Activated CD4-positive, alpha-beta T cell treated with anti-CD3 and anti-CD28 coated beads for 1 hour (primary cell): ENCODE results near the gene RASGRP2.
A peak's percentile ranks its signal among the peaks of the same experiment; 100 is the strongest.

Experiments
- DNase-seq: peaks from one replicate; pipeline ENCODE4 v3.0.0-alpha.2; 2020

Gene RASGRP2

DNA sequence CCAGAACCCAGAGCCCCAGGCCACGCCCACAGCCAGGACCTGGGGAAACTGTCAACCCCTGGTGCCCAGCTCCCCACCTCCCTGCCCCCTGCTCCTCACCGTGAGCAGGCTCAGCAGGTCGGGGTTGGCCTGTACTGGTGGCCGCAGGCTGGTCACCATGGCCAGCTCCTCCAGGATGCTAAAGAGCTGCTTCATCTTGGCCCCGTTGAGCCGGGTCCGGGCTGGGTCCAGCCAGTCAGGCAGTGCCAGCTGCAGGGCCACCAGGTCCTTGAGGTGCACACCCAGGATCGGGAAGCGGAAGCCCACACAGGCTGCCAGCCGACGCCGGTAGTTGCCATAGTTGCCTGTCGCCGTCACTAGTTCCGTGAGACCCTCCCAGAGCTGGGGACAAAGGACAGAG is 7.3 kb downstream of the RASGRP2 start:
- DNase-seq: no peak

DNA sequence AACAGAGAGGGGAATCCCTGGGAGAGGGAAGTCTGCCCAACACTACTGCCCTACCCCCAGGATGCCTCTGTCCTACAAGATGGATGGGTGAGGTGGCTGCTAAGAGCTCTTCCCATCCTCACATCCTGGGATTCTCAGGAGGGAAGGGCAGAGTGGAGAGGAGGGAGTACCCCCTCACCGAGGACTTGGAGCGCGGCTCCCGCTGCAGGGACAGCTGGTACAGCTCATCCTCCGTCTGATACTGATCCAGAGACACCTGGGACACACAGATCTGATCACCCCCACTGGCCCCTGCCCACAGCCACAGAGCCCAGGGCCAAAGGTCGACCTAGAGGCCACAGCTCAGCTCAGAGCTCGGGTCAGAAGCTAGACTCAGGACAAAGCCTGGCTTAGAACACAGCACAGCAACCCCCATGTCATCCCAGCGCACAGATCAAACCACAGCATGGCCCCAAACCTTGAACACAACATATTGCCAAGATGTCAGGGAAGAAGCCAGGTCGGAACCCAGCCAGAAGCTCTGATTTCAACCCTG is 8.2 kb downstream of the RASGRP2 start:
- DNase-seq: no peak

DNA sequence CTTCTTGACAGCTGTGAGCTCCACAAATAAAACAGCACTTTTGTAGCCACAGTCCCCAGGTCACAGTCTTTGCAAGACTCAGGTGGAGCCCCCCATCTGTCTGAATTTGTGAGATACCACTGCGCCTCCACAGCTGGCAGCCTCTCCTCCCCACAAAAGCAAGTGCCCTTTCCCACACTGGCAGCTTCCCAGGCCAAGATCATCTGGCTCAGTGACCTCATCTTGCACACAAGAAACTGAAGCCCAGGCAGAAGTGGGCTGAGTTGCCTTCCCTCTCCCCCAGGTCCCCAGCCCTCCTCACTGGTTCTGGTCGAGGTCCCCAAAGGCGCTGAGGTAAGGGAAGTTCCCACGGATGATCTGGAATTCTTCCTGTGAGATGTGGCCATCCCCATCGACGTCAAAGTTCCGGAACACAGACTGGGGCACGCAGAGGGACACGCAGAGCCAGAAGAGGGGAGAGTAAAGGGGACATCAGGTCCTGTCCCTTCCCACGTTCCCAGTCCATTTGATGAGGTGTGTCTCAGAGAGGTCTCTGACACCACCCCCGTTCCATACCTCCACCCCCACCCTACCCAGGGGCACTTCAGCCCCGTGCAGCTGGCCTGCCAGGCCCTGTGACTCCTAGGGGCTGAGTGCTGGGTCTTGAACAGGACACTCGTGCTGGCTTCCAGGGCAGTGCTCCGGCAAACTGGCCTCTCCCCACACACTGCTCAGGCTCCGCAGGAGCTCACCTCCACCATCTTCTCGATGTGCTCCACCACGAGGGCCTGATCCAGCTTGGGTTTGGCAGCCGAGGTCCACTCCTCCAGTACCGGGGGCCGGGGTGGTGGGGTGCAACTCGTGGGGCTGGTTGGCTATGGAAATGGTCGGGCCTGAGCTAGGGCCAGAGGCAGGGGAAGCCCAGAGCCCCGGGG is 8.9 kb downstream of the RASGRP2 start:
- DNase-seq: no peak

DNA sequence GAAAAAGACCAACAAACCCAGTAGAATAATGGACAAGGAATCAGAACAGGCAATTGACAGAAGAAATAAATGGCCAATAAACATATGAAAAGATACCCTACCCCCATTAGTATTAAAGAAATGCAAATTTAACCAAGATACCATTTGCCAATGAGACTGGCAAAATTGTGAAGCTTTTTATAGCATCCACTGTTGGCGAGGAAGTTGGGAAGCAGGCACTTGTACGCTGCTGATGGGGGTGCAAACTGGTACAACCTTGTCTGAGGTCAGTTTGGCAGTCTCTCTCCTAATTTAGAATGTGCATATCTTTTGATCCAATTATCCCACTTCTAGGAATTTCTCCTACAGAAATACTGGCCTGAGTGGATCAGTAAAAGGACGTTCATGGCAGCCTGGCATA is 12.3 kb downstream of the RASGRP2 start:
- DNase-seq: no peak

DNA sequence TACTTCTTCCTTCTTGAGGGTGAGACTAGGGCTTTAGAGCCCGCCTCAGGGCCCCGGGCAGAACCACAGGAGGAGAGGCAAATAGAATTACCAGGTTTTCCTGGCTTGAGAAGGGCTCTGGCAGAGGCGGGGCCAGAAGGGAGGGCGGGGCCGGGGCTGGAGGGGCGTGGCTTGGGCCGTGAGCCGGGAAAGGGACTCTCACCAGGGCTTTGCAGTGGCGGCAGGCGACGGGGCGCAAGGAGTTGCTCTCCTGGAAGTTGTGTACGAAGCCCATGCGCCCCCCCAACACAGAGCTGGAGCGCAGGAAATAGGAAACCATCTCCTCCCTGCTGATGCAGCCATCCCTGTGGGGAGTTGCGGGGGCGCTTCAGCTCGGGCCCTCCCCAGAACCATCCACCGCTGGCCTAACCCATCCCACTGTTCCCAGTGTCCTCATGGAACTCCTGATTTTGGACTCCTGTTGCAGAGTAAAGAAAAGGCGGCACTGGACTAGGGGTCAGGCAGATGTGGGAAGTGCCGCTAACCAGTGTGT is 14.0 kb downstream of the RASGRP2 start:
- no peak for DNase-seq

DNA sequence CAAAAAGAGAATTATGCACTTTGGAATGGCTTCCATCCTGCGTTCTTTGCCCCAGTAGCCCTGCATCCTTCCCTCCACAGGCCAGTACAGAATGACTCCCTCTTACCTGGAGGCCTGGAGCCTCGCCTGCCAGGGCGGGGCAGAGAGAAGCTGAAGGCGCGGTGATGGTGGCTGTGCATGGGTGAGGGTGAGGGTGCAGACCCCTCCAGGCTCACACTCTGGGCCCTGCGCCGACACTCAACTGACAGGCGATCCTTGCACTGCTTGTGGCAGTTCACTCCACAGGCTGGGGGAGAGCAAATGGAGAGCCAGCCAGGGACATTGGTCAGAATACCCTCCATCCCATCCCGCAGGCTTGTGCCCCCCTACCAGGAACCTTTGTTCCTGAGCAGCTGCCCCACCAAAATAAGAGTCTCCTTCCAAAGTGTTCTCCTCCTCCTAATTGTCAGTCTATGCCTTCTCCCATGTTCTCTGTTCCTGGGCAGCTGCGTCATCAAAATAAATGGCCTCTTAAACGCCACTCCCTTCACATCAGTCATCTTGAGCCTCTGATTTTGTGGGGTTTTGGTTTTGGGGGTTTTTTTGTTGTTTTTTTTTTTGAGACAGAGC is 15.1 kb downstream of the RASGRP2 start:
- no peak for DNase-seq

DNA sequence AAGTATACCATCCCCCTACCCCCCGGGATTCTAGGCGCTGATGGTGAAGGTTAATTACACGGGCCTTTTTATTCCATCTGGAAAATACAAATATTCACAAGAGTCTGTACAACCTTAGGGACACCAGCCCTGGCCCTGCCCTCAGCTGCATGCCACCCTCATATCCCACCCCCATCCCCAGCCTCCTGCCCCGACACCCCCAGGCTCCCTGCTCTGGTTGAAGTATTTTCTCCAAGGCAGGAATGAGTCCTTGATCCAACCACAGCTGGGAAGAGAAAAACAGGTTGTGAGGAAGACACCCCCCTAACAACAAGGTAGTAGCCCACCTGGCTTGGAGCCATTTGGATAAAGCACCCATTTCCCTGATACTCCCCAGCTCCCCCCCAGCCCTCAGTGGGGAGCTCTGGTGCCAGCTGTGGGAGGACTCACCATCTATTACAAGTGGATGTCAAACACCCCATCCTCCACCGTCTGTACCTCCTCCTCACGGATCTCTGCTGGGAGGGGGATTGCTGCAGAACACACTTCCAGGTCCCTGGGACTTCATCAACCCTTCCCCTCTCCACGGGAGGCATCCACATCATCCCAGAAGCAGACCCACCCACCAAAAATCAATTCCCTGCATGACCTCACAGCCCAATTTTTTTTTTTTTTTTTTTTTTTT is 16.9 kb downstream of the RASGRP2 start:
- DNase-seq: no peak

DNA sequence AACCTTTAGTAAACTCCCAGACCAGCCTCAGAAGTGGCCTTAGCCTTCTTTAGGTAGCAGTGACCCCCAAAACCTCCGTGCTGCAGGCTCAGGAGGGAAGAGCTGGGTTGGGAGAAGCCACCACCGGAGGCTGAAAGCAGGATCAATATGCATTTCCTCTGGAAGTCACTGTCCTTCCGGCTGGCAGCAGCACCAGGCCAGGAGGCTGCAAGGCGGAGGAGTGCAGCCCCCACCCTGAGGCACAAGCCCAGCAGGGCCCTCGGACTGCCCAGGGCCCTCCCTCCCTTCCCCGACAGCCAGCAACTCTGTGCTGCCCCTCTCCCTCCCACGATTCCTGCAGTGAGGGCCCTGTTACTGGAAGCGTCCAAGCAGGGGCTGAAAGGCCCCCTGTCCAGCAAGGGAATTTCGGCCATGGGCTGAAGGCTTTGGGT is 17.7 kb downstream of the RASGRP2 start:
- DNase-seq: no peak

DNA sequence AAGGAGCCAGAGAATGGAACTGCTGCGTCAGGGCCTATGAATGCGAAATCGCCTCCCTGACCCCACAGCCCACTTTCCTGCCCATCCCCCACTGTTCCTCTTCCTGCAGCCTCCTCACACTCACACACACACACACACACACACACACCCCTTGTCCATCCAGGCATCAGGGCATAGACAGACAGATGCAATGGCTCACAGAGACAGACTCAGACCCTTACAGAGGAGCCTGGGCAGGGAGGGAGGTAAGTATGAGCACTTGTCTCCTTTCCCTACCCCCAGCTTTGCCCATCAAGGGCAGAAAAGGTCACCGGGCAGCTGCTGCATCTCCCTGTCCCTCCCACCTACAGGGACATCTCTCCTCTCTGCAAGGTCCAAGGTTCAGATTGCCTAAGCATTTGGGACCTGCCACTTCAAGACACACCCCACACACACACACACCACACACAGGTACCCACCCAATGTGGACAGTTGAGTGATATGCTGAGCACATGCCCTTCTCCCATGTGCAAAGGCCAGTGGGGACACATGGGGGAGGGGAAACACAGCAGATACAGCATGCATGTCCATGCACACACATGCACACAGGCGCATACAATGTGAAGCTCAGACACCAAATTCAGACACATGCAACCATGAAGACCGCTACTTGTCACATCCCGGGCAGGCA is 18.9 kb downstream of the RASGRP2 start:
- DNase-seq: no peak

DNA sequence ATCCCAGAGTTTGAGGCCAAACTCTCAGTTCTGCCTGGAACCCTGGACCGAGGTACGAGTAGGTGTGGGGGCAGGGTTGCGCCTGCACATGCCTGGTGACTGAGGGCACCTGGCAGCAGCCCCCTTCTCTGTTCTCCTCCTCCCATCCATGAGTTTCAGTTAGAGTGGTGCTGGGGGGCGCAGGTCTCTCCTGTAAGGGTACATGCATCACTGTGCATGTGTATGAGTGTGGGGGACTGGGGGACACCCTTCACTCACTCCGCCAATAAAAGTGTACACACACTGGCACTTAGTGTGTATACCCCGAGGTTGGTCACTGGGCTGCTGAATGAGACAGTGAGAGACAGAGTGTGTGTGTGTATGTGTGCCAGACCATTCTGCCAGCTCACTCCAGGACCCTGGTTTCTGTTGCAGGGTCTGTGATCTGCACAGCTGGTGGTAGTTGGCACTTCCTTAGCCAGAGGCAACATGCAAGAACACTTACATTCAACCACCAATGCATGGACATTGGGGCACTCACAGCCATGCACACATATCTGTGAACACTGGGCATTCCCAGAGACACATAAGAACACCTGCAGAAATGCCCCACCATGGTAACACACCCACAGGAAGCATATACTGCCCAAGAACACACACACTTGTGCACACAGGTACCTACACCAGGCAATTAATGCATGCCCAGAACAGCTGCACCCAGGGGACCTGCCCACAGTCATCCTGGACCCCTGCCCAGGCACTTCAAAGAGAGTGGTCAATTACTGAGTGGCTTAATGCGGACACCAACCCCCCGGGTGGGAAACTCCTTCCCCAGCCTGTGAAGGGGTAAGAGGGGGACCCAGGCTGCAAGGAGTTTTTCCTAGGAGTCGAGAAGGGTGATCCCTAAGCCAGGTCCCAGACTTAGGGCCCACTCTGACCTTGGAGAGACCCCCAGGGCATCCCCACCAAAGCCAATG is 19.8 kb downstream of the RASGRP2 start:
- no peak for DNase-seq

DNA sequence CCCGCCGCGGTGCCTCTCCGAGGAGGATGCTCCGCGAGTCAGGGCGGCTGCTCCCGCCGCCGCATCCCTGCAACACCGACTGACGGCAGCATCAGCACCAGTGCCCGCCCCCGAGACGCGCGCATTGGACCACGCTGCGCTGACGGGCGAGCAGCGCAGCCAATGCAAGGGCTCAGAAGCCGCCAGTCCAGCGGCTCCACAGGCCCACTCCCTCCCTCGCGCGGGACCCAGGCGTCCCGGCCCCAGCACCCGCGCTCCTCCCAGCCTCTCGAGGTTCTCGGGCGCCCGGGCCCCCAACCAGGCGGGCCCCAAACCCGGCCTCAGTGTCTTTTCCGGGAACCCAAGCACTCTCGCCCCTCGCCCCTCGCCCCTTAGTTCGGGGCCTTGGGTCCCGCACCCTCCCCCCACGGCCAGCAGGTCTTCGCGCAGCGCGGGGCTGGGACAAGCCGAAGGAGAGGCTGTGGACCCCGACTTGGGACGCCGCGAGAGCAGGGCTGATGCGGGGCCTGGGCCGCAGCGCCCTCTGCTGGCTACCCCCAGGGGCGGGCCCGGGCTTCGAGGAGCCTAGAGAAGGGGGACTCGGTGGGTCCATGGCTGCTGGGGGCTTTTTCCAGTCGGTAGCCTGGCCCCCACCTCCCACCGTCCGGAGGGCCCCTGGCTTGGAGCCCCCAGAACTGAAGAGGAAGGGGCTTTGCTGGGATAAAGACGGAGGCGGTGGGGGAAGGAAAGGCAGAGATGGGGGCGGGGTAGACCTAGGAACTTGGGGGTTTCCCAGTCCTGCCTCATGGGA is 20.6 kb downstream of the RASGRP2 start, which contains the start of gene NRXN2:
TSS of gene NRXN2 (minus strand) at position 81 of the 790 bp plus-strand sequence. CDS start 9,498 bp downstream, outside the sequence.
- peak; percentile 74 for DNase-seq

DNA sequence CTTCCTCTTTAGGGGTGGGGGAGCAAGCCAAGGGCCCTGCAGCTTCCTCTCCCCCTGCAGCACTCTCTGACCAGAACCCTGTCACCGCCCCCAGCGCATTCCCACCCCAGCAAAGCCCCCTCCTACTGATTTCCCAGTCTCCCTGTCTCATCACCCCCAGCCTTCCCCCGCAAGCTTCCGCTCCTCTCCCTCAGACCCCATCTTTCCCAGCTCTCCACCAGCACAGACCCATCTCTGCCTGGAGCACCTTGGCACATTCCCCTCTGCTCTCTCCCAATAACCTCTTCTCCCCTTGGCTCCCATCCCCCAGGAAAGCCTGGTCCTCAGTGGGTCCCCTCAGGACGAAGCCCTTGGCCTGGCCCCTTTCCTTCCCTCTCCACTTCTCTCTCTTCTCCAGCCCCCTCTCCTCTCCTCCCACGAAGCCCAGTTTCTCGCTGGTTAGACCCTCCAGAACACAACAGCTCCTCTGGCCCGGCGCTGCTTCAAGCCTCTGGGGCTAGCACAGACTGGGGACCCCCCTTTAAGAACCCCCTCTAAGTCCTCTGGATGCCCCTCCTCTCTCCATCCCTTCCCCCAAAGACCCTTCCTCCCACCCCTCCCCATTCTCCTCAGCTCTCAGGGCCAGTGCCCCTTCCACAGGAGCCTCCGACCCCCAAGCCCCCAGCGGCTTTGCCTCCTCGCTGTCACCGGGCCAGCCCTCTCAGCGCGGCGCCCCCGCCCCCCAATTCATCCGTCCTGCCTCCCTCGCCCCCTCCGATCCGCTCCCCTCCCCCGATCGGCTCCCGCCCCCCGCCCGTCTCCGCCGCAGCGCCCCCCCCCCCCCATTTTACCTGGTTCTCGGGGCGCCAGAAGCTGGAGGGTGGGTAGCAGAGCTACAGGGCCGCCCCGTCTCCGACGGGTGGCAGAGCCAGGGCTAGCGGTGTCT is 21.5 kb downstream of the RASGRP2 start:
- no peak for DNase-seq

DNA sequence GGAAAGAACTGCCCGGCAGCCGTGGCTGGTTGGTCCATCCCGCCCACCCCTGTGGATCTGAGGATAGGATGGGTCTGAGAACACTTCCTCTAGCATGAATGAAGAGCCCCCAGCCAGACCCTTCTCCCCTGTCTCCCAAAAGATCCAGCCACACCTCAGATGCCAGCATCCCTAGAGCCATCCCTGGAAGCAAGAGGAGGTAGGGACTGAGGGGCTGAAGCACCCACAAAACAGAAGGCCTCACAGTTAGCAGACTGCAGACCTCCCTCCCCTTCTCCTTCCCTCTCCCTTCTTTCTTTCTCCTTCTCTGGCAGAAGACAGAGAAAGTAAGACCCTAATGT is 22.6 kb downstream of the RASGRP2 start:
- no peak for DNase-seq

DNA sequence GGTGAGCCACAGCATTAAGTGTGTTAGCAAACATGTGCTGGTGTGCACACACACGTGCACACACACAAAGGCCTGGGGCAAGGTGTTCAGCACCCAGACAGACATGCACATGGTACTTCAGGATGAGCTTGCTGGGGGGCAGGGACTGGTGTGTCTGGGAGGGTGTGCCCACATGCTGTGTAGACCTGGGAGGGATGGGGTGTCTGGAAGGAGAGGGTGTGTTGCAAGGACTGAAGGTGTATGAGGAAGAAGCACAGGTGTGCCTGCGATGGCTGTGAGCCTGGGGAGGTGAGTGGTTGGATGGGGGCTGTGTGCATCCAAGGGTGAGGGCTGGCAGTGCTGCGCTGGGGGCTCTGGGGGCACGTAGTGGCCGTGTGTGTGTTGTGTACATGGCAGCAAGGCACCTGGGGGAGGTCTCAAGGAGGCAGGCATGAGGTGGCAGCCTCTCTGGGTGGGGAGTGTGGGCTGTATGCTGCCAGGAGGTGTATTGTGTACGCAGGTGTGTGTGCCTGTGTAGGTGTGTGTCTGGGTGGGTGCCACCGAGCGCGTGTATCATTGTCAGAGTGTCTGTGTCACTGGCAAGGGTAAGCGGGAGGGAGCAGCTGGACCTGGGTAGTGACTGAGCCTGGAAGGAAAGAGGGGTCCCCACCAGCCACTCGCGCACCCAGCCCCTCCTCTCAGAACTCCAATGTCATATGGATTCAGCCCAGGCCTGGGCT is 23.1 kb downstream of the RASGRP2 start:
- DNase-seq: no peak

DNA sequence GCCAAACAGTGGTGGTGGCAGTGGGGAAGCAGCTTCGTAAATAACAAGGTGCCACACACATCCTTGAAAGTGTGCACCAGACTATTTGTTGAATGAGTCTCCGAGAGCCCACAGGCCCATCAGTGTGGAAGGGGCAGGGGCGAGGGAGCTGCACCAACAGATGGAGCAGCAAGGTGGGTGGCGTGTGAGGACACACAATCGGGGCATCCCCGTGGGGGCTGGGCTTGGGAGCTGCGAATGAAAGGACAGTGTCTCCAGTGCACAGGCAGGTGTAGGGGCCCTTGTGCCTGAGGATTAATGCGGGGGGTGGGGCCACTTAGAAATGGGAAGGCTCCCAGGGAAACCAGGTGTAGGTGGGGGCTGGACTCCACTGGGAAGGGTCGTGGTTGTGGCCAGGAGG is 23.8 kb downstream of the RASGRP2 start:
- DNase-seq: no peak

DNA sequence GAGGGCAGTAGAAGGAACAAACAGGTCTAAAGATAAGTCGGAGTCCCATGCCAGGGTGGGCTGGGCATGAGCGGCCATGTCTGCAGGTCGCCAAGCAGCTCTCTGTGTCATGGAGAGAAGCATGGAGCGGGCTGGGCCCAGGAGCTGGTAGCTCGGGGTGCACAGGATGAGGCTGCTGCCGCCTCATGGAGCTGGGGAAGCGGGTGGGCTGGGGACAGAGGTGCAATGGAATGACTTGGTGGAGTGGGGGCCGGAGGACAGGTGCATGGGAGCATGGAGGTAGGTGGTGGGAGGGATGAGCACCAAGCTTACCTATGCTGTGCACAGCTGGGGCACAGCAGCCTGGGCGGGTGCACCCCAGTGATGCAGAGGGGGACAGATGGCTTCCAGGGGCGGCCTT is 24.5 kb downstream of the RASGRP2 start:
- no peak for DNase-seq

DNA sequence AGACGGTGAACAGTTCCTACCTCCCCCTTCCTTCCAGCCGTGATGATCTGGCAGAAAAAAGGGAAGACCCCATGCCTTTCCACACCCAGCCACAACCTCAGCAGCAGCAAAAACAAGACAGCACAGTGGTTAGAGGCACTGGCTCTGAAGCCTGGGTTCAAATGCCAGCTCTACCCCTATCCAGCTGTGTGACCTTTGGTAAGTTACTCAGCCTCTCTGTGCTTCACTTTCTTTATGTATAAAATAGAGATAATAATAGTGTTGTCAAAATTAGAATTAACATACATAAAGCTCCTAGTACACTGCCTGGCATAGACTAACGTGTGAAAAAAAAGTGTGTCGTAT is 25.2 kb downstream of the RASGRP2 start:
- DNase-seq: no peak

DNA sequence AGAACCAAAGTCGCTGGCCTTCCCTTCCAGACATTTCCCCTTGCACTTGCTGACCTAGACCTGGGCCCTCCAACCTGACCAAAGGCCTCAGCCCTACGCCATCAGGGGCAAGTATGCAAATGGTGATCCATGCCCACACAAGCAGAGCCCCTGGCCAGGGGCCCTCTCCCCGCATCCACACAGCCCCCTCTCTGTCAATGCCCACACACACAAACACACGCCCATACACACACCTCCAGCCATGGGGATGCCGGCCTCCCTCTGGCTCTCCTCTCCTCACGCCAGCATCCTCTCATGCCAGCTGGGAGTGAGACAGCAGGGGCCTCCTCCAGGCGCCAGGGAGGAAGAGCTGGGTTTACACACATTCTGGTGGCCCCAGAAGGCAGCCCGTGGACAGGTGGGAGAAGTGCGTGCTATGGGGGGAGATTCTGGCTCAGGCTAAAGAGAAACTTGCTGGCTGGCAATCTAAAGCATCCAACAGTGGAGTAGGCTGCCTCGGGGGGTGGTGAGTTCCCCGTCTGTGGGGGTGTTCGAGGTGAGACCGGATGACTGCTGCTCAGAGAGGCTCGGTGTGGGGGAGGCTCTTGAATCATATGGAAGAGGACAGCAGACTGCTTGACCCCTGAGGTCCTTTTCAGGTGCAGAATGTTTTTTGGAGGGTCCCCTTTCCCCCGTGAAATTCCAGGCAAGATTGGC is 25.7 kb downstream of the RASGRP2 start:
- no peak for DNase-seq

DNA sequence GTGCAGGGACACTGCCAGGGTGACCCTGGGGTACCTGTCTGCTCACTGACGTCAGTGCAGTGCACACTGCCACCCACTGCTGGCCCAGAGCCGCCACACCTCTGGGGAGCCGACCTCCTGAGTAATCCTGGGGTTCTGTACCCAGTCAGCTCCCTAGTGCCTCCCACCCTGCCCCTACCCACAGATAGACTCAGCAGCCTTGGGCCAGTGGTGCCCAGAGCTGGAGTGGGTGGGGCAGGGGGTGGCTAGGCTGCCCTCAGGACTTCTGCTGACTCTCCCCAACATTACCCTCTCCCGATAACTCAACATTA is 26.7 kb downstream of the RASGRP2 start:
- no peak for DNase-seq
